ENCODE measurements around the gene IGSF9B.

- TF ChIP-seq, protein P1, sequence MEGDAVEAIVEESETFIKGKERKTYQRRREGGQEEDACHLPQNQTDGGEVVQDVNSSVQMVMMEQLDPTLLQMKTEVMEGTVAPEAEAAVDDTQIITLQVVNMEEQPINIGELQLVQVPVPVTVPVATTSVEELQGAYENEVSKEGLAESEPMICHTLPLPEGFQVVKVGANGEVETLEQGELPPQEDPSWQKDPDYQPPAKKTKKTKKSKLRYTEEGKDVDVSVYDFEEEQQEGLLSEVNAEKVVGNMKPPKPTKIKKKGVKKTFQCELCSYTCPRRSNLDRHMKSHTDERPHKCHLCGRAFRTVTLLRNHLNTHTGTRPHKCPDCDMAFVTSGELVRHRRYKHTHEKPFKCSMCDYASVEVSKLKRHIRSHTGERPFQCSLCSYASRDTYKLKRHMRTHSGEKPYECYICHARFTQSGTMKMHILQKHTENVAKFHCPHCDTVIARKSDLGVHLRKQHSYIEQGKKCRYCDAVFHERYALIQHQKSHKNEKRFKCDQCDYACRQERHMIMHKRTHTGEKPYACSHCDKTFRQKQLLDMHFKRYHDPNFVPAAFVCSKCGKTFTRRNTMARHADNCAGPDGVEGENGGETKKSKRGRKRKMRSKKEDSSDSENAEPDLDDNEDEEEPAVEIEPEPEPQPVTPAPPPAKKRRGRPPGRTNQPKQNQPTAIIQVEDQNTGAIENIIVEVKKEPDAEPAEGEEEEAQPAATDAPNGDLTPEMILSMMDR (conservative IDR thresholded peaks at IDR 0.05 in 1 of 2, IDR thresholded peaks at IDR 0.05 in 1 of 2; ENCODE audit: extremely low read depth in 1 of 2, insufficient read depth in 1 of 2, low read depth in 1 of 2, low read length in 2 of 2) = no peak
- no peak for TF ChIP-seq EZH2 (IDR thresholded peaks at IDR 0.05; ENCODE audit: borderline replicate concordance, low read length)
These were observed 27.0 kb upstream of the IGSF9B start for GRCh38 chr11:133983660-133984316.

All from mammary epithelial cell (primary cell).